HepG2 (cell line): Measurements from ENCODE around the gene HIC1. TPM values are rescaled to one million over a fixed set of nuclear protein-coding genes. Genes with fewer than 3 reads are reported as not detected.

Experiments
- ATF7-NPFF ChIP-seq: sonication (generic); formaldehyde crosslinking; IDR thresholded peaks from 2 replicates; pipeline ENCODE4 v1.8.1; 2023; ENCODE audit warnings: mild to moderate bottlenecking, low read depth, missing genetic modification reagents, moderate library complexity
- RBFOX2 ChIP-seq: fragments of 200-400 bp; formaldehyde crosslinking; IDR thresholded peaks from 2 replicates; pipeline ENCODE4 v1.6.1; 2017; ENCODE audit warnings: low read depth, mild to moderate bottlenecking, low read length
- RERE ChIP-seq: IDR thresholded peaks from 2 replicates; pipeline ENCODE4 v1.6.1; 2016; ENCODE audit warnings: low read depth, missing genetic modification reagents, missing compliant biosample characterization
- RXRB ChIP-seq: IDR thresholded peaks from 2 replicates; pipeline ENCODE4 v1.6.1; 2016; ENCODE audit warnings: borderline replicate concordance, missing genetic modification reagents, missing compliant biosample characterization
- TAF15 ChIP-seq: fragments of 200-400 bp; formaldehyde crosslinking; IDR thresholded peaks from one replicate; pipeline ENCODE4 v1.6.1; 2018; ENCODE audit warnings: mild to moderate bottlenecking, low read depth, low read length; ENCODE audit not compliant: poor library complexity, severe bottlenecking
- ZBTB40 ChIP-seq, 2 experiments: fragments of 450-650 bp in 1 of 2; sonication (generic) in 1 of 2; formaldehyde crosslinking in 1 of 2; IDR thresholded peaks; 2 replicates each; pipeline versions ENCODE4 v1.6.1 to v1.8.0; 2016 to 2022; ENCODE audit warnings: antibody characterized with exemption in 1 of 2, mild to moderate bottlenecking in 1 of 2, missing genetic modification reagents in 1 of 2
- ZNF253 ChIP-seq: sonication (generic); formaldehyde crosslinking; IDR thresholded peaks from 2 replicates; pipeline ENCODE4 v1.8.0; 2022; ENCODE audit warnings: mild to moderate bottlenecking, missing genetic modification reagents, borderline replicate concordance
- ZNF264 ChIP-seq: sonication (generic); formaldehyde crosslinking; IDR thresholded peaks from 2 replicates; pipeline ENCODE4 v1.4.0; 2020; ENCODE audit warnings: missing genetic modification reagents
- ZNF317 ChIP-seq: sonication (generic); formaldehyde crosslinking; IDR thresholded peaks from 2 replicates; pipeline ENCODE4 v1.5.0; 2020; ENCODE audit warnings: mild to moderate bottlenecking, missing genetic modification reagents
- ZNF670 ChIP-seq: sonication (generic); formaldehyde crosslinking; IDR thresholded peaks from 2 replicates; pipeline ENCODE4 v1.8.0; 2022; ENCODE audit warnings: mild to moderate bottlenecking, missing genetic modification reagents, borderline replicate concordance
- ZNF883 ChIP-seq: sonication (generic); formaldehyde crosslinking; IDR thresholded peaks from 2 replicates; pipeline ENCODE4 v1.5.1; 2020; ENCODE audit warnings: mild to moderate bottlenecking, missing genetic modification reagents; ENCODE audit errors: not compliant biosample characterization
- polyA plus RNA-seq, 8 experiments: library from polyadenylated mRNA; depleted of rRNA in 3 of 8; stranded (reverse) in 7 of 8; unstranded in 1 of 8; fragments of >200 nt; fragmentation: Illumina TruSeq in 4 of 8; extraction: Trizol in 4 of 8; gene quantifications; 2 replicates each; pipeline versions ENCODE4 v1.2.1 to v1.2.3, GENCODE V29; 2011 to 2016; ENCODE audit warnings: low read depth in 4 of 8, missing spikeins in 1 of 8, mixed read lengths in 1 of 8; ENCODE audit not compliant: insufficient read depth in 1 of 8
- total RNA-seq, 5 experiments: library from RNA; depleted of rRNA; stranded (reverse); fragments of >200 nt; fragmentation: Illumina TruSeq; extraction: Trizol; gene quantifications; 2 replicates each; pipeline ENCODE4 v1.2.3, GENCODE V29; 2016; ENCODE audit warnings: low read depth in 1 of 5

The HIC1 gene
- total and polyA plus RNA-seq, 2 of the 13 experiments (the other 11 are each of a cell fraction or from before 2014, with no cell fraction given) = 0.04 to 0.31 TPM

- TF ChIP-seq RERE (CRISPR knock-in tag) = no peak
- TF ChIP-seq ZNF253 (CRISPR knock-in tag) = no peak
- no peak for TF ChIP-seq ZNF317 (CRISPR knock-in tag)
- no peak for TF ChIP-seq ZNF670
- no peak for TF ChIP-seq TAF15
- no peak for TF ChIP-seq ZNF264 (CRISPR knock-in tag)
- TF ChIP-seq RXRB (CRISPR knock-in tag) = no peak
- no peak for TF ChIP-seq ZBTB40 (IDR thresholded peaks at IDR 0.05)
- TF ChIP-seq ZBTB40 (CRISPR knock-in tag; IDR thresholded peaks at IDR 0.05) = no peak
- peak; percentile 2; the same call in 1 of the 2 replicates for TF ChIP-seq ATF7-NPFF (CRISPR knock-in tag)
- TF ChIP-seq RBFOX2 = 0 out of 2 replicates have a peak, but pooled peaks have one; percentile 13
- TF ChIP-seq ZNF883 (CRISPR knock-in tag) = peak; percentile 5
Measured at GRCh38 chr17:2055292-2056205, 646 bp downstream of the HIC1 start (continued).
